HG02870 (cell line): ENCODE data around the gene MAST3.

Source experiments
- ATAC-seq: cut with Tn5 transposase; IDR thresholded peaks from one replicate; pipeline ENCODE4 v1.9.1; 2021; ENCODE audit warnings: mild to moderate bottlenecking, moderate library complexity; ENCODE audit not compliant: unreplicated experiment

Gene MAST3

GRCh38 chr19:18109733-18110608 is 12.4 kb downstream of the MAST3 start:
- no peak for ATAC-seq

DNA sequence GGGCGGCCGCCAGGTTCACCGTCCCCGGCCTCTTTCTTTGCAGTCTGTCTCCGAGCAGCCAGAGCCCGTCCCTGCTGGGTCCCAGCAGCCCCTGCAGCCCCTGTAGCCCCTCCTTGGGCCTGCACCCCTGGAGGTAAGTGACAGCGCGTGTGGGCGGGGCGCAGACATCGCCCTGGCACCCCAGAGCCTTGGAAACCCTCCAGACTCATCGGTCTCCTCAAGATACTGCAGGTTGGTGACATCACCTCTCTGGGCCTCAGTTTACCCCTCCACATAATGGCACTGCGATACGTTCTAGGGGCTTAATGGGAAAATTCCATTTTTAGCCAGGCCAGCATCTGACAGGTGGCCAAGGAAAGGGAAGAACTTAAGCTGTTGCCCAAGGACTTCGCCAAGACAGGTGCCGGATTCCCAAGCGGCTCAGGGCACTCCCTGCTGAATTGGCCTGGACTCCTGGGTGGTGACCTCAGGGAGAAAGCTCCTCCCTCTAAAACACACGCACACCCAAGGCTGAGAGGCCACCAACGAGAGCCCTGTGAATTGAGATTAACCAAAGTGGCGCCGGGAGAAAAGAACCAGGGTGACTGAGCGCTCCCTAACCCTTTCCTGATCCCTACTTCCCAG is 13.1 kb downstream of the MAST3 start:
- no peak for ATAC-seq

- no peak for ATAC-seq
These were observed 15.5 kb downstream of the MAST3 start for GRCh38 chr19:18112989-18113478.

GRCh38 chr19:18113827-18114226 is 16.2 kb downstream of the MAST3 start:
- no peak for ATAC-seq

- ATAC-seq, result no peak
These were observed 16.9 kb downstream of the MAST3 start for GRCh38 chr19:18114483-18114882.

DNA sequence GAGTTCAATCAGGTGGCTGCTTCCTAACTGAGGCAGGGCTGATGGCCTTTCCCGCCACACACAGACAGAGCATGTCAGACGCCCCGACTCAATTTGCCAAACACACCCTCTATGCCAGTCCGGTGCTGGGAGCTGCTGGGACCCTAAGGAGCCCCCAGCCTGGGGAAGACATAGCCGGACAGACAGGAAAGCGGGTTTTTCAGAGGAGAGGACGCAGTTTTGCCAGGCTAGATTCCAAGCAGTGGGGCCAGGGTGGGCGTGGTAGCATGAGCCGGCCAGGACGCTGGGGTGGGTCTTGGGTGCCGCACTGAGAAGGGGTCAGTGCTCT is 19.8 kb downstream of the MAST3 start:
- ATAC-seq, result no peak

- peak; percentile 75 for ATAC-seq
These were observed 20.3 kb downstream of the MAST3 start for GRCh38 chr19:18117692-18118378.

DNA sequence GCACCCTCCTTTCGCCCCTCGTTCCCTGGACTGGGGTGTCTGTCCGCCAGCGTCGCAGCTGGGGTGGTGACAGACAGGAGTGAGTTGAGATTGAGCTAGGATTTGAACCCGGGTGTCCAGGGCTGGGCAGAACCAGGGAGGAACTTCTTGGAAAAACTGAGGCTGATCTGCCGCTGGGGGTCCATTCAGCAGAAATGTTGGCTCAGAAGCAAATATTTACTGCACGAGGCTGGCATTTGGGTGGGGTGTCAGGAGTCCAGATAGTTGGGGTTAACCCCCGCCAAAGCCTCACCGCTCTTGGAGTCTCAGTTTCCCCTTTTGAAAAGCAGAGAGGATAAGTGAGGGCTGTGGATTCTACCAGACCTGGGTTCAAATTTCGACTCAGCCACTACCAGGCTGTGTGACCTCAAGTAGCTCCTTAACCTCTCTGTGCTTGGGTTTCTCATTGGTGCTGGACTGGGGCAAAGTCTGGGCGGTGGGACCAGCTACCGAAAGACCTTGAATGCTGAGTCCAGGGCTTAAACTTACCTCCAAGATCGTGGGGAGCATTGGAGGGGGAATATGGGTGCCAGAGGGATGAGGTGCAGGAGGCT is 20.9 kb downstream of the MAST3 start:
- no peak for ATAC-seq

DNA sequence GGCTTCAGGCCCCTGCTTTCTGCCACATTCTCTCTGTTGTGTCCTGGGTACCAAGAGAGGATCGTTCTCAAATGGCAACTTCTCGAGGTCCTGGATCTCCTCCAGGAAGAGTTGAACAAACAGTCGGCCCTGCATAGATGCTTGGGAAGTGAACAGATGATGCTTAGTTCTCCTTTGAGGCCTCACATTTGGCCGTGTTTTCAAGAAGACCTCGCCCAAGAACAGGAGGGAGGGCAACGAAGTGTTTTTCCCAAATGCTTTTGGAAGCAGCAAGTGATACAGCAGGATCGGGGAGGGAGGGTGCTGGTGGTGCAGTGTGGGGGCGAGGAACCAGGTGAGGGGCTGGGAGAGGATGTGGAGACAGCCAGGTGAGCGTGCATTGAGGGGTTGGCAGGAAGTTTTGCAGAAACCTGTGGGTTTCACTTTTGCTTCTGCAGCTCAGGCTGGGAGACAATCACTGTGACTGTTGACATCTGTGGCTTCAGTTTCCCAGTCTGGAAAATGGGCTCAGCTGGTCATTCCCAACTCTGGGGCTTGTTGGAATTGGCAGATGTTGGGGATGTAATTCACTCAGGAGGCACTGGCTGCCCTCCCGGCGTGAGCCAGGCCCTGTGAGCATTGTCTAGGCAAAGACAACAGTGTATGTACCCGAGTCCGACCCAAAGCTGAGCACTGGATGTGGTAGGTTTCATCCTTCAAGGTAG is 21.6 kb downstream of the MAST3 start:
- peak; percentile 39 for ATAC-seq

DNA sequence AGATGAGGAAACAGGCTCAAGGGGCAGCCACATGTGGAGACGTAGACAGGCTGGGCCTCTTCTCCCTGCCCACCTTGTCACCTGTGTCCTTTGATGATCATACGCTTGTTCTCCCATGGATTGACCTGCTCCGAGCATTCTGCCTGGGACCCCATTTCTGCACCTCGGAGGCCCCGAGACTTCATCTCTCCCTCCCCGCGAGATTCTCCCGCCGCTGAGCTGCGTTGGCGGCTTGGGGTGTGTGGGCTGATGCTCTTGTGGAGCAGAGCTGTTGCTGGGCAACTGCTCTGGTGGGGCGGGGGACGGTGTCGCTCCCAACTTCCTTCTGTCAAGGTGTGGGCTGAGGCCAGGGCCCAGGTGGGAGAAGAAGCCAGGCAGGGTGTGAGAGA is 22.1 kb downstream of the MAST3 start:
- no peak for ATAC-seq

GRCh38 chr19:18120127-18120526 is 22.5 kb downstream of the MAST3 start:
- ATAC-seq, result no peak

DNA sequence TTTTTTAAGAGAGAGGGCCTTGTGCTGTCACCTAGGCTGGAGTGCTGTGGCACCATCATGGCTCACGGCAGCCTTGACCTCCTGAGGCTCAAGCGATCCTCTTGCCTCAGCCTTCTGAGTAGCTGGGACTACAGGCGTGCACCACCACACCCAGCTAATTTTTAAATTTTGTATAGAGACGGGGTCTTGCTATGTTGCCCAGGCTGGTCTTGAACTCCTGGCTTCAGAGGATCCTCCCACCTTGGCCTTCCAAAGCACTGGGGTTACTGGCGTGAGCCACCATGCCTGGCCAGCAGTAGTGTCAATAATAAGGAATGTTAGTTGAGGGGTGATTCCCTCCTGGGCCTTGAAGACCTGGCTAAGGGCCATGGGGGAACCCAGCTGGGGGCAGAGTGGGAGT is 23.6 kb downstream of the MAST3 start:
- no peak for ATAC-seq

GRCh38 chr19:18122424-18122823 is 24.8 kb downstream of the MAST3 start:
- ATAC-seq, result no peak

GRCh38 chr19:18122860-18123795 is 25.6 kb downstream of the MAST3 start:
- ATAC-seq, result no peak

- no peak for ATAC-seq
These were observed 26.2 kb downstream of the MAST3 start for GRCh38 chr19:18123819-18124218.

GRCh38 chr19:18126097-18126496 is 28.5 kb downstream of the MAST3 start:
- no peak for ATAC-seq

GRCh38 chr19:18128044-18128443 is 30.5 kb downstream of the MAST3 start:
- ATAC-seq, result no peak

GRCh38 chr19:18128805-18129204 is 31.2 kb downstream of the MAST3 start:
- no peak for ATAC-seq

- no peak for ATAC-seq
These were observed 33.1 kb downstream of the MAST3 start for GRCh38 chr19:18130523-18131242.
